HCT116 (cell line): ENCODE data around the gene STK36. TPM values are rescaled to one million over a fixed set of nuclear protein-coding genes. Genes with fewer than 3 reads are reported as not detected.
A peak's percentile ranks its signal among the peaks of the same experiment; 100 is the strongest.

ENCODE experiments used
- ATAC-seq: fragments of 200-7000 bp; cut with Tn5 transposase; 2 replicates; pipeline ENCODE4 v1.9.1; 2020; ENCODE audit warnings: mild to moderate bottlenecking, moderate library complexity
- BruUV-seq: library from RNA; stranded (reverse); fragments of 400-500 nt; replicated peaks from 2 replicates; lab custom pipeline; 2021; lab: Mats Ljungman, UMichigan
- CTCF ChIA-PET: fragments of 300-600 bp; sonication (Branson Sonifier 250); formaldehyde crosslinking; loops from one replicate; lab custom pipeline; 2021; ENCODE audit warnings: antibody characterized with exemption; lab: Charles Lee
- POLR2A ChIA-PET: fragments of 300-600, 350-600 bp; sonication (Branson Sonifier 250); formaldehyde crosslinking; loops from one replicate; lab custom pipeline; 2021; ENCODE audit warnings: antibody characterized with exemption; lab: Charles Lee
- RAD21 ChIA-PET, 2 experiments: fragments of 300-600 bp; sonication (Branson Sonifier 250); formaldehyde crosslinking; loops; one replicate each; lab custom pipeline; 2023; ENCODE audit warnings: low total read pairs in 2 of 2; ENCODE audit not compliant: uncharacterized antibody in 2 of 2, unreplicated experiment in 2 of 2, low non-redundant PET in 1 of 2; lab: Charles Lee
- DNase-seq: peaks from one replicate; pipeline ENCODE4 v3.0.0-alpha.2; 2010; ENCODE audit warnings: low read depth, low spot score
- H2AFZ ChIP-seq: fragments of 200-600 bp; shearing (Covaris generic), sonication (generic); 2 replicates; pipeline ENCODE4 v1.6.1; 2017; ENCODE audit warnings: low read depth, mixed run types, mixed read lengths, antibody characterized with exemption, low read length; ENCODE audit not compliant: poor library complexity, severe bottlenecking
- H3K27ac ChIP-seq: 2 replicates; pipeline ENCODE4 v1.5.1; 2012; ENCODE audit warnings: low read depth, low read length
- H3K27me3 ChIP-seq: fragments of 200-600 bp; sonication (generic); 2 replicates; pipeline ENCODE4 v1.6.1; 2016; ENCODE audit warnings: mixed run types, low read length, mixed read lengths; ENCODE audit not compliant: insufficient read depth
- H3K36me3 ChIP-seq, 2 experiments: fragments of 200-500 bp in 1 of 2; fragments of 200-600 bp in 1 of 2; sonication (Bioruptor generic) in 1 of 2; sonication (generic) in 1 of 2; 2 replicates each; pipeline versions ENCODE4 v1.5.1 to v1.6.1; 2014 to 2016; ENCODE audit warnings: low read length in 2 of 2, inconsistent platforms in 1 of 2, mixed read lengths in 1 of 2, mixed run types in 1 of 2; ENCODE audit not compliant: insufficient read depth in 2 of 2, control insufficient read depth in 1 of 2
- H3K4me1 ChIP-seq, 2 experiments: fragments of 200-600 bp in 1 of 2; sonication (generic) in 1 of 2; 2 replicates each; pipeline versions ENCODE4 v1.5.1 to v1.6.1; 2012 to 2017; ENCODE audit warnings: low read length in 2 of 2, inconsistent platforms in 1 of 2, mild to moderate bottlenecking in 1 of 2, mixed read lengths in 1 of 2, mixed run types in 1 of 2, moderate library complexity in 1 of 2; ENCODE audit not compliant: insufficient read depth in 2 of 2, control insufficient read depth in 1 of 2
- H3K4me2 ChIP-seq: fragments of 200-600 bp; sonication (generic); 2 replicates; pipeline ENCODE4 v1.6.1; 2017; ENCODE audit warnings: mixed run types, low read length, mixed read lengths
- H3K4me3 ChIP-seq, 2 experiments: fragments of 200-600 bp in 1 of 2; sonication (generic) in 1 of 2; replicated peaks in 1 of 2; 2 replicates each; pipeline ENCODE4 v1.5.1; 2011 to 2016; ENCODE audit warnings: low read length in 2 of 2, control low read depth in 1 of 2, low read depth in 1 of 2, mild to moderate bottlenecking in 1 of 2, mixed read lengths in 1 of 2, mixed run types in 1 of 2
- H3K79me2 ChIP-seq: fragments of 200-600 bp; sonication (generic); 2 replicates; pipeline ENCODE4 v1.6.1; 2017; ENCODE audit warnings: mild to moderate bottlenecking, mixed run types, low read length, moderate library complexity, mixed read lengths; ENCODE audit not compliant: insufficient read depth
- H3K9ac ChIP-seq: fragments of 200-600 bp; sonication (generic); 2 replicates; pipeline ENCODE4 v1.6.1; 2016; ENCODE audit warnings: low read length, mixed read lengths
- H3K9me2 ChIP-seq: fragments of 200-600 bp; sonication (generic), shearing (Covaris generic); 2 replicates; pipeline ENCODE4 v1.6.1; 2017; ENCODE audit warnings: mixed run types, mild to moderate bottlenecking, moderate library complexity; ENCODE audit not compliant: insufficient read depth
- H3K9me3 ChIP-seq, 2 experiments: fragments of 200-500 bp in 1 of 2; fragments of 200-600 bp in 1 of 2; sonication (Bioruptor generic) in 1 of 2; sonication (generic) in 1 of 2; 2 replicates each; pipeline ENCODE4 v1.6.1; 2014 to 2017; ENCODE audit warnings: low read length in 2 of 2, mixed read lengths in 2 of 2, inconsistent platforms in 1 of 2, low read depth in 1 of 2, mild to moderate bottlenecking in 1 of 2, mixed run types in 1 of 2, moderate library complexity in 1 of 2; ENCODE audit not compliant: control insufficient read depth in 1 of 2, insufficient read depth in 1 of 2
- H4K20me1 ChIP-seq: fragments of 200-600 bp; sonication (generic), shearing (Covaris generic); 2 replicates; pipeline ENCODE4 v1.6.1; 2017; ENCODE audit warnings: mixed run types, mild to moderate bottlenecking, moderate library complexity; ENCODE audit not compliant: insufficient read depth
- CEBPB ChIP-seq: IDR thresholded peaks from 2 replicates; pipeline ENCODE4 v1.6.1; 2012; ENCODE audit warnings: low read depth
- EZH2 ChIP-seq: fragments of 200-600 bp; sonication (generic); IDR thresholded peaks from 2 replicates; pipeline ENCODE4 v1.6.1; 2017; ENCODE audit warnings: antibody characterized with exemption, mixed run types
- EZH2phosphoT487 ChIP-seq: fragments of 200-600 bp; IDR thresholded peaks from 2 replicates; pipeline ENCODE4 v1.6.1; 2018; ENCODE audit warnings: antibody characterized with exemption, borderline replicate concordance
- SP1 ChIP-seq: IDR thresholded peaks from 2 replicates; pipeline ENCODE4 v1.6.1; 2012; ENCODE audit warnings: low read depth
- SRF ChIP-seq: IDR thresholded peaks from 2 replicates; pipeline ENCODE4 v1.6.1; 2012; ENCODE audit warnings: low read depth
- ZBTB33 ChIP-seq: IDR thresholded peaks from 2 replicates; pipeline ENCODE4 v1.6.1; 2011; ENCODE audit warnings: mild to moderate bottlenecking, low read length, moderate library complexity; ENCODE audit not compliant: insufficient replicate concordance; ENCODE audit errors: extremely low read depth
- ZFX ChIP-seq: fragments of 450-650 bp; IDR thresholded peaks from 2 replicates; pipeline ENCODE4 v1.6.1; 2017
- intact Hi-C: fragments of 100-400 bp; cut with micrococcal nuclease; formaldehyde crosslinking; loops from 2 replicates; pipeline ENCODE4 v1.10.0; 2022
- total RNA-seq: library from RNA; stranded (reverse); gene quantifications from one replicate; pipeline ENCODE4 v1.2.1, GENCODE V29; 2021; ENCODE audit not compliant: unreplicated experiment
- TF ChIP-seq, protein P1 (sequence below), 3 experiments: fragments of 200-600 bp in 1 of 3; sonication (generic) in 1 of 3; IDR thresholded peaks in 2 of 3; conservative IDR thresholded peaks in 1 of 3; 2 replicates each; pipeline ENCODE4 v1.5.1; 2012 to 2017; ENCODE audit warnings: low read depth in 2 of 3, low read length in 2 of 3, antibody characterized with exemption in 1 of 3, borderline replicate concordance in 1 of 3, control low read depth in 1 of 3, mild to moderate bottlenecking in 1 of 3, mixed read lengths in 1 of 3, mixed run types in 1 of 3, moderate library complexity in 1 of 3; ENCODE audit not compliant: insufficient read depth in 1 of 3
- TF ChIP-seq, protein P2 (sequence below): IDR thresholded peaks from 2 replicates; pipeline ENCODE4 v1.6.1; 2012; ENCODE audit warnings: low read depth

The STK36 gene
- total RNA-seq, 1 experiment from 2014 or later = 45.5 TPM

GRCh38 chr2:218645126-218645525, 26.8 kb upstream of the STK36 start (continued):
- TF ChIP-seq, protein P1, sequence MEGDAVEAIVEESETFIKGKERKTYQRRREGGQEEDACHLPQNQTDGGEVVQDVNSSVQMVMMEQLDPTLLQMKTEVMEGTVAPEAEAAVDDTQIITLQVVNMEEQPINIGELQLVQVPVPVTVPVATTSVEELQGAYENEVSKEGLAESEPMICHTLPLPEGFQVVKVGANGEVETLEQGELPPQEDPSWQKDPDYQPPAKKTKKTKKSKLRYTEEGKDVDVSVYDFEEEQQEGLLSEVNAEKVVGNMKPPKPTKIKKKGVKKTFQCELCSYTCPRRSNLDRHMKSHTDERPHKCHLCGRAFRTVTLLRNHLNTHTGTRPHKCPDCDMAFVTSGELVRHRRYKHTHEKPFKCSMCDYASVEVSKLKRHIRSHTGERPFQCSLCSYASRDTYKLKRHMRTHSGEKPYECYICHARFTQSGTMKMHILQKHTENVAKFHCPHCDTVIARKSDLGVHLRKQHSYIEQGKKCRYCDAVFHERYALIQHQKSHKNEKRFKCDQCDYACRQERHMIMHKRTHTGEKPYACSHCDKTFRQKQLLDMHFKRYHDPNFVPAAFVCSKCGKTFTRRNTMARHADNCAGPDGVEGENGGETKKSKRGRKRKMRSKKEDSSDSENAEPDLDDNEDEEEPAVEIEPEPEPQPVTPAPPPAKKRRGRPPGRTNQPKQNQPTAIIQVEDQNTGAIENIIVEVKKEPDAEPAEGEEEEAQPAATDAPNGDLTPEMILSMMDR (IDR thresholded peaks at IDR 0.05 in 2 of 3, conservative IDR thresholded peaks at IDR 0.05 in 1 of 3; ENCODE audit: borderline replicate concordance in 1 of 3, insufficient read depth in 1 of 3, low read depth in 2 of 3, low read length in 2 of 3) = no peak
- TF ChIP-seq ZBTB33 (no peak), CEBPB (no peak), SP1 (no peak), EZH2 (no peak)
- TF ChIP-seq, all 23 proteins: peak for 0

- Histone ChIP-seq H3K79me2 (peaks cover 28% of the 10 kb centered on the region; the same call in 1 of the 2 replicates), H3K36me3 (peaks cover 51 to 63% of the 10 kb centered on the region in 2 experiments), H3K9me2 (no peaks in the 10 kb centered on the region), H3K4me3 (no peak overlapping the region), H3K4me1 (no peaks in the 10 kb centered on the region), H2AFZ (no peak overlapping the region), H4K20me1 (no peaks in the 10 kb centered on the region; the same call in 1 of the 2 replicates), H3K27ac (no peak overlapping the region), H3K4me2 (no peak overlapping the region), H3K9ac (no peak overlapping the region), H3K27me3 (no peaks in the 10 kb centered on the region), H3K9me3 (no peaks in the 10 kb centered on the region)
- ChIA-PET RAD21 (no interaction called here), CTCF (interaction anchor here (1.3 to 3.5 kb wide), 4 partner anchors 10 to 378 kb away, joined by 3 to 18 read pairs (median 4); partner anchors contain the start of genes AAMP, BCS1L, PNKD and ZNF142), POLR2A (no interaction called here)
- no TSS peak for BruUV-seq
- intact Hi-C loops = loop anchor here (1.0 kb wide), 3 partner anchors 242 to 376 kb away; partner anchors contain the start of gene TMBIM1
- ATAC-seq = peak; percentile 89
- peak; percentile 32 for DNase-seq
- no peak for TF ChIP-seq EZH2phosphoT487
- TF ChIP-seq, protein P2, sequence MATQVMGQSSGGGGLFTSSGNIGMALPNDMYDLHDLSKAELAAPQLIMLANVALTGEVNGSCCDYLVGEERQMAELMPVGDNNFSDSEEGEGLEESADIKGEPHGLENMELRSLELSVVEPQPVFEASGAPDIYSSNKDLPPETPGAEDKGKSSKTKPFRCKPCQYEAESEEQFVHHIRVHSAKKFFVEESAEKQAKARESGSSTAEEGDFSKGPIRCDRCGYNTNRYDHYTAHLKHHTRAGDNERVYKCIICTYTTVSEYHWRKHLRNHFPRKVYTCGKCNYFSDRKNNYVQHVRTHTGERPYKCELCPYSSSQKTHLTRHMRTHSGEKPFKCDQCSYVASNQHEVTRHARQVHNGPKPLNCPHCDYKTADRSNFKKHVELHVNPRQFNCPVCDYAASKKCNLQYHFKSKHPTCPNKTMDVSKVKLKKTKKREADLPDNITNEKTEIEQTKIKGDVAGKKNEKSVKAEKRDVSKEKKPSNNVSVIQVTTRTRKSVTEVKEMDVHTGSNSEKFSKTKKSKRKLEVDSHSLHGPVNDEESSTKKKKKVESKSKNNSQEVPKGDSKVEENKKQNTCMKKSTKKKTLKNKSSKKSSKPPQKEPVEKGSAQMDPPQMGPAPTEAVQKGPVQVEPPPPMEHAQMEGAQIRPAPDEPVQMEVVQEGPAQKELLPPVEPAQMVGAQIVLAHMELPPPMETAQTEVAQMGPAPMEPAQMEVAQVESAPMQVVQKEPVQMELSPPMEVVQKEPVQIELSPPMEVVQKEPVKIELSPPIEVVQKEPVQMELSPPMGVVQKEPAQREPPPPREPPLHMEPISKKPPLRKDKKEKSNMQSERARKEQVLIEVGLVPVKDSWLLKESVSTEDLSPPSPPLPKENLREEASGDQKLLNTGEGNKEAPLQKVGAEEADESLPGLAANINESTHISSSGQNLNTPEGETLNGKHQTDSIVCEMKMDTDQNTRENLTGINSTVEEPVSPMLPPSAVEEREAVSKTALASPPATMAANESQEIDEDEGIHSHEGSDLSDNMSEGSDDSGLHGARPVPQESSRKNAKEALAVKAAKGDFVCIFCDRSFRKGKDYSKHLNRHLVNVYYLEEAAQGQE = no peak
- TF ChIP-seq, protein P1 (IDR thresholded peaks at IDR 0.05 in 2 of 3, conservative IDR thresholded peaks at IDR 0.05 in 1 of 3; ENCODE audit: borderline replicate concordance in 1 of 3, insufficient read depth in 1 of 3, low read depth in 2 of 3, low read length in 2 of 3) = peak; percentile 82 to 89 (median 89)
- no peak for TF ChIP-seq SRF
- no peak for TF ChIP-seq ZFX
- no peak for TF ChIP-seq ZBTB33
Observed at GRCh38 chr2:218648088-218648786, 23.6 kb upstream of the STK36 start.
